SU-DHL-6 (cell line): ENCODE measurements around the gene APOH.

Experiments used
- CTCF ChIP-seq: fragments of 200-600 bp; sonication (generic); IDR thresholded peaks from one replicate; pipeline ENCODE4 v1.5.1; 2017; ENCODE audit warnings: antibody characterized with exemption, mild to moderate bottlenecking, low read length, moderate library complexity; ENCODE audit not compliant: insufficient read depth, poor library complexity, severe bottlenecking
- EZH2phosphoT487 ChIP-seq: fragments of 200-600 bp; sonication (generic), shearing (Covaris generic); conservative IDR thresholded peaks from 2 replicates; pipeline ENCODE4 v1.6.1; 2018; ENCODE audit warnings: mild to moderate bottlenecking, antibody characterized with exemption, low read length, moderate library complexity, mixed read lengths

DNA sequence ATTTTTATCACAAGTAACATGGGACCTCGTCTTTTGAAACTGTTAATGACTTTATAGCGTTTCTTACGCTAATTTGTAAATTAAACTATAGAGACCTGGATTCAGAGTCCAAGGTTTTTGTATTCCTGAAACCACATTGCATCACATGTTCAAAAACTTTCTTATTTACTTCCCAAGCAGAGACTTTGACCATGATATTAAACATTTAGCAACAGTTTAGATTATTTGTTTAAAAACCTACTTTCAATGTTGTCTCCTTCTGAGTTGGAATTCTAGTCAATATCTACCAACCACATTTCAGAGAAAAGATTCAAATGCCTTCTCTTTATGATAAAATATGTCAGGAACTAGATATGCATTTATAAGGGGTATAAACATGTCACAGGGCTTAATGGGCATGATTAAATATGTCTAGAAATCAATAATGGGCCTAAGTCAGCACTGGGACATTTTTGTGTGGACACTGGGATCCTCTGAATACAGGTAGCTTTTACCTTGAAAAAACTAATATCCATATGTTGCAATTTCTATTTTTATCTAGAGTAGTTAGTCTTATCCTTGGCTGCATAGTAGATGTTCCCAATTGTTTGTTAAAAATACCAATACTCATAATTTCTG is 6.3 kb upstream of the APOH start:
- TF ChIP-seq CTCF, result no peak
- TF ChIP-seq EZH2phosphoT487, result no peak
